A673 (cell line): ENCODE data around the gene DARS2. TPM values are rescaled to one million over a fixed set of nuclear protein-coding genes. Genes with fewer than 3 reads are reported as not detected.

Experiments used
- BruUV-seq: library from RNA; stranded (reverse); fragments of 400-500 nt; replicated peaks from 2 replicates; lab custom pipeline; 2021; lab: Mats Ljungman, UMichigan
- CTCF ChIA-PET: fragments of 300-600 bp; sonication (Branson Sonifier 250); formaldehyde crosslinking; loops from one replicate; lab custom pipeline; 2022; ENCODE audit warnings: antibody characterized with exemption; lab: Charles Lee
- POLR2A ChIA-PET: fragments of 300-600 bp; sonication (Branson Sonifier 250); formaldehyde crosslinking; loops from one replicate; lab custom pipeline; 2022; ENCODE audit warnings: antibody characterized with exemption; ENCODE audit not compliant: low non-redundant PET; lab: Charles Lee
- DNase-seq: peaks from one replicate; pipeline ENCODE4 v3.0.0-alpha.2; 2015; ENCODE audit warnings: low spot score
- H3K27ac ChIP-seq: fragments of 200-600 bp; sonication (generic); 2 replicates; pipeline ENCODE4 v1.5.1; 2016; ENCODE audit warnings: mixed run types, low read depth, mild to moderate bottlenecking, mixed read lengths, antibody characterized with exemption, low read length; ENCODE audit not compliant: poor library complexity, severe bottlenecking
- H3K27me3 ChIP-seq: fragments of 200-600 bp; sonication (generic); replicated peaks from 2 replicates; pipeline ENCODE4 v1.6.1; 2017; ENCODE audit warnings: mixed run types, low read depth, mild to moderate bottlenecking, mixed read lengths, antibody characterized with exemption, low read length; ENCODE audit not compliant: insufficient read depth, poor library complexity
- H3K36me3 ChIP-seq: fragments of 200-600 bp; sonication (generic); 2 replicates; pipeline ENCODE4 v1.6.1; 2016; ENCODE audit warnings: mixed run types, mild to moderate bottlenecking, mixed read lengths, antibody characterized with exemption, low read length; ENCODE audit not compliant: insufficient read depth, poor library complexity, severe bottlenecking
- H3K4me1 ChIP-seq: fragments of 200-600 bp; sonication (generic); 2 replicates; pipeline ENCODE4 v1.6.1; 2017; ENCODE audit warnings: mixed run types, mild to moderate bottlenecking, mixed read lengths, antibody characterized with exemption, low read length; ENCODE audit not compliant: insufficient read depth, poor library complexity, severe bottlenecking
- H3K4me3 ChIP-seq: fragments of 200-600 bp; sonication (generic); 2 replicates; pipeline ENCODE4 v1.5.1; 2016; ENCODE audit warnings: low read depth, mixed run types, mild to moderate bottlenecking, mixed read lengths, low read length; ENCODE audit not compliant: poor library complexity, severe bottlenecking
- H3K9me3 ChIP-seq: fragments of 200-600 bp; sonication (generic); 2 replicates; pipeline ENCODE4 v1.6.1; 2016; ENCODE audit warnings: mixed run types, low read depth, mild to moderate bottlenecking, mixed read lengths, antibody characterized with exemption, low read length; ENCODE audit not compliant: poor library complexity, severe bottlenecking
- CTCF ChIP-seq: fragments of 300-800, 200-600 bp; sonication (generic); conservative IDR thresholded peaks from 2 replicates; pipeline ENCODE4 v1.5.1; 2017; ENCODE audit warnings: low read depth, mild to moderate bottlenecking, antibody characterized with exemption, low read length, moderate library complexity, mixed read lengths
- EZH2 ChIP-seq: fragments of 200-600 bp; sonication (generic); IDR thresholded peaks from 2 replicates; pipeline ENCODE4 v1.6.1; 2017; ENCODE audit warnings: borderline replicate concordance, low read depth, mild to moderate bottlenecking, mixed read lengths, antibody characterized with exemption, low read length; ENCODE audit not compliant: poor library complexity, severe bottlenecking
- intact Hi-C: fragments of 100-400 bp; cut with micrococcal nuclease; formaldehyde crosslinking; loops from one replicate; pipeline ENCODE4 v1.10.0; 2022; ENCODE audit not compliant: unreplicated experiment
- total RNA-seq: library from RNA; stranded (reverse); gene quantifications from 2 replicates; pipeline ENCODE4 v1.2.3, GENCODE V29; 2021

The DARS2 gene
- total RNA-seq, 1 experiment from 2014 or later, result 41.6 TPM

GRCh38 chr1:173871091-173871490 lies 46.6 kb downstream of the DARS2 start:
- TF ChIP-seq EZH2, result no peak
- no peak for TF ChIP-seq CTCF
- BruUV-seq, result no TSS peak
- ChIA-PET CTCF (no interaction called here), POLR2A (no interaction called here)
- Histone ChIP-seq H3K27me3 (no peaks in the 10 kb centered on the region), H3K36me3 (peaks cover 30% of the 10 kb centered on the region), H3K4me3 (no peak overlapping the region), H3K27ac (no peak overlapping the region), H3K4me1 (peaks cover 22% of the 10 kb centered on the region), H3K9me3 (no peaks in the 10 kb centered on the region)
- no peak for DNase-seq
- intact Hi-C loops, result no loop called here

- Histone ChIP-seq H3K27me3 (no peaks in the 10 kb centered on the region), H3K27ac (no peak overlapping the region), H3K36me3 (peaks cover 28% of the 10 kb centered on the region), H3K4me3 (no peak overlapping the region), H3K4me1 (peaks cover 22% of the 10 kb centered on the region), H3K9me3 (no peaks in the 10 kb centered on the region)
- TF ChIP-seq CTCF, result no peak
- no peak for TF ChIP-seq EZH2
- no peak for DNase-seq
- POLR2A ChIA-PET, result no interaction called here
- no TSS peak for BruUV-seq
- CTCF ChIA-PET, result no interaction called here
- intact Hi-C loops, result no loop called here
These were observed 47.0 kb downstream of the DARS2 start for GRCh38 chr1:173871500-173871899.

- TF ChIP-seq EZH2, result no peak
- no peak for TF ChIP-seq CTCF
- DNase-seq, result no peak
- peaks cover 10% of the 10 kb centered on the region for H3K36me3 ChIP-seq
- CTCF ChIA-PET, result no interaction called here
- H3K9me3 ChIP-seq, result no peaks in the 10 kb centered on the region
- H3K4me1 ChIP-seq, result peaks cover under 1% of the 10 kb centered on the region
- intact Hi-C loops, result no loop called here
- POLR2A ChIA-PET, result no interaction called here
- BruUV-seq, result no TSS peak
- no peak overlapping the region for H3K27ac ChIP-seq
- no peaks in the 10 kb centered on the region for H3K27me3 ChIP-seq
- no peak overlapping the region for H3K4me3 ChIP-seq
These were observed 52.3 kb downstream of the DARS2 start for GRCh38 chr1:173876732-173877131.
